HG02852 (cell line): ENCODE data around the gene ITPR2.
"Not testable (repeated sequence)": the region's sequence is repeated elsewhere in the genome, so short reads cannot be mapped to it uniquely, and the experiment has no call there.

Source experiments
- ATAC-seq: cut with Tn5 transposase; IDR thresholded peaks from one replicate; pipeline ENCODE4 v1.9.1; 2021; ENCODE audit warnings: mild to moderate bottlenecking, moderate library complexity; ENCODE audit not compliant: unreplicated experiment

ITPR2 gene

DNA sequence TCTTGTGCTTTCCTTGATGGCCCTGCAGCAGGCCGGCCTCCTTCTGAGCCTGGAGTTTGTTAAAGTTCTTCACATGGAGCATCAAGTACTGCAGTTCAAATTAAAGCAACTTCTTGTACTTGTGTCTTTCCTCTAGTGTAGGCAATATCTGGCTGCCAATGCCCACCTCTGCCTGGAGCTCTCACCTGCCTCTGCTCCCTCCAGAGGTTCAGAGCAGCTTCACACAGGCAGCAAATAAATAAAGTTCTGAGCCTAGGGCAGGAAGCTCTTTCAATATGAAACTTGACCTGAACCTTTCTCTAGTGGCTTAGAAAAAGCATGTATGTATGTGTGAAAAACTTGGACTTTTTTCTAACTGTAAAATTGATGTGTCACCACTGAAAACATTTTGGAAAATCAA is 65.9 kb downstream of the ITPR2 start:
- no peak for ATAC-seq

DNA sequence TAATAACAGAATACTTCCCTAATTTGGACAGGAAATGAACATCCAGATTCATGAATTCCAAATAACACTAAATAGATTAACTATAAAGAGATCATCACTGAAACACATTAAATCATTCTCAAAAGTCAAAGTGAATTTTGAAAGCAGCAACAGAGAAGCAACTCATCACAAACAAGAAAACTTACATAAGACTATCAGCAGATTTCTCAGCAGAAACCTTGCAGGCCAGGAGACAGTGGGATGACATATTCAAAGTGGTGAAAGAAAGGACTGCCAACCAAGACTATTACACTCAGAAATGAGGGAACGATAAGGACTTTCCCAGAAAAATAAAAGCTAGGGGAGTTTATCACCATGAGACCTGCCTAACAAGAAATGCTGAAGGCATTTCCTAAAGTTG is 70.8 kb downstream of the ITPR2 start:
- ATAC-seq: no peak

DNA sequence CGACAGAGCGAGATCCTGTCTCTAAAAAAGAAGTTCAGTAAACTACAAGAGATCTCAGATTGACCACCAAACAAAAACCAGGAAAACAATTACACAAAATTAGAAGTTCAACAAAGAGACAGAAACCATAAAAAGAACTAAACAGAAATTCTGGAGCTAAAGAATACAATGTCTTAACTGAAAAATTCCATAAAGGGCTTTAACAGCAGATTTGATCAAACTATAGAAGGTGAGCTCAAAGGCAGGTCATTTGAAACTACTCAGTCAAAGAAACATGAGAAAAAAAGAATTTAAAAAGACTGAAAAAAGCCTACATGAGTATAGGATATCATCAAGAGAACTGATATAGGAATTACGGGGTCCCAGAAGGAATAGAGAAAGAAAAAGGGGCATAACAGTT is 71.2 kb downstream of the ITPR2 start:
- no peak for ATAC-seq

DNA sequence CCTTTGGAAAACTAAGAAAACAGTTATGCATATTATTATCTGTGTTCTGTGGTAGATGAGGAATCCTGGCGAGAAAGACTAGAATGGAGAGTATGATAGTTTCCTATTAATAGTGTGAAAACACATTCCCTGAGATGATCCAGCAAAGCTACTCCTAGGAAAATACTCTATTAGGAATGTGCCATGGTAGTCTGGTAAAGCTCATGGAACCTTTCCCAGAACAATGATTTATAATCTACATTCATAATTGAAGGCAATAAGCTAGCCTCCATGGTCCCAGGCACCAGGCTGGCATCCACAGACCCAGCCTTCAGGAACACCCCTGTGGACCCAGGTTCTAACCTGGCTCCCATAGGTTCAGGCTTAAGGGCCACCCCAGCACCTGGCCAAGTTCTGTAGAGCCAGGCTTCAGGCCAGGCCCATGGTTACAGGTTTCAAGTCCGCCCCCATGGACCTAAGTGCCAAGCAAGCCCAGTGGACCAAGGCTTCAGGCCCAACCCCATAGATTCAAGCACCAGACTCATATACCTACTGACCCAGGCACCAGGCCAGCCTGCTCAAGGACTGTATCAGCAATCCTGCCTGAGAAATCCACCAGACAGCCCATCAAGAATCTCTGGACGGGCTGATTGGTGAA is 72.2 kb downstream of the ITPR2 start:
- no peak for ATAC-seq

DNA sequence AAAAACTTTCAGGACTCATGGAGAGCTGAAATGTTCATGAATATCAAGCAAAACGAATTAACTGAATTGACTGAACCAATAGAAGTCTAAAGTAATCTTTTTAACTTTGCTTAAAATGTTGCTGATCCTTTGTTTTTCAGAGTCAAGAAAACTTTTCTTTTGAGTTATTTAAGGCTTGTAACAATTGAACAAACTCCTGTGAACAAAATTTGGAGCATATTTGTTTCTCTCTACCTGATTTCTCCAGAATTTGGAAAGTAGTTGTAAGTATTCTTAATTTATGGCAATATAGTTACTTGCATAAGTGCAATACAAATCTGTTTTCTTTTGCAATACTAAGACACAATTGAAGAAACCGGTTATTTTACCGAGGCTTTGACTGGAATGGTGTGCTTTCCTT is 77.6 kb downstream of the ITPR2 start:
- not testable (repeated sequence) for ATAC-seq

DNA sequence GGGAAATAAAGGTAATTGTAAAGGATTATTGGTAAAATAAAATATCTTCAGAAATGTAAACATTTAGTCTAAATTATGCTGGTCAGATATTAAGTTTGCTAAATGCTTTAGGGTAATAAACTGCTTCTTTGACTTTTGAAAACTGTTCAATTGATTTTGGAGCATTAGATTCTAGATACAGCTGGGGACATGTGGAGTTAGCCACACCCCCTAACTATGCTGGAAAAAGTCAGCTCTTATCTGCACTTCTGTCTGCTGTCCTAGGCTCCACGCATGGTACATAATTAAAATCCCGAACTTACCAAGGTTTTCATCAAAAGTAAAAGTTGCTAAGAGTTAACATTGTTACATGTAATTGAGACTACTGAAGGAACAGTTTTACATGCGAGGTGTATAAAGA is 78.8 kb downstream of the ITPR2 start:
- no peak for ATAC-seq

DNA sequence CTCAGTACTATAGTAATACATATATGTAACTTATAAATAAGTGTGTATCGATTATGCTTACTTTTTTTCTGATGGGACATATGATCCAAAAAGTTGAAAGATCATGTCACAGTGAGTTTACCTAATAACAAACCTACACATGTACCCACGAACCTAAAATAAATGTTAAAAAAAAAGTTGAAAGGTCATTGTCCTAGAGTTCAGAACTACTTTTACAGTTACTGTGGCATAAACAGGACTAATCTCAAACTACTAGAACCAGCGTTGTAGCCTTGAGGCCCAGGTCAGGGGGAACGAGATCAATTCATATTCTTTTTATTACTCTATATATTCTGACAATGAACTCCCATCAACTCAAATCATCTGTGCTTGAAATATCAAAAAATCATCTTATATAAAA is 81.8 kb downstream of the ITPR2 start:
- no peak for ATAC-seq

DNA sequence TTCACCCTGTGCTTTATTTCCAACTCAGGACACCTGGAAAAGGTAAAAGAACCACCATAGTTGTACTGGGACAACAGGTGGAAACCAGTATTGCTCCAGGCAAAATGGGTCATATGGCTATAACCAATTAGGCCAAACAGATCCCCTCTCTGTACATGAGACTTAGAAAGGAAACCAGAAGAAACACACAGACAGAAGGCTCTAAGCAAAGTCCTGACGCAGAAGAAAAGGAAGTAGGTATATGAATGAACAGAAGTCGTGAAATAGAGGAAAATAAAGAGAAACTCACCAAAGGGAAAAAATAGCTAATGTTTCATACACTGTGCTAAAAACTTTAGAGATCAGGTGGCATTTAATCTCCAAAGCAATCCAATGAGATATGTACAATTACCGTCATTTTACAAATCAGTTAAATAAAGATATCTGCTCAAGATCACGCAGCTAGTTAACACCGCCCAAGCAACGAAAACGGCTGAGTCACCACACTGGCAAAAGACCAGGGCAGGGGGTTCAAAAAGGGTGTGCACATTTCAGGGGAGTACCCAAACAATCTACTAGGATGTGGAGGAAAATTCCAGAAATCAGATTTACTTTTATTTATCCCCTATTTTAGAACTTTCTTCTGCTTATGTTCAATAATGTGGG is 82.3 kb downstream of the ITPR2 start:
- peak; percentile 38 for ATAC-seq

DNA sequence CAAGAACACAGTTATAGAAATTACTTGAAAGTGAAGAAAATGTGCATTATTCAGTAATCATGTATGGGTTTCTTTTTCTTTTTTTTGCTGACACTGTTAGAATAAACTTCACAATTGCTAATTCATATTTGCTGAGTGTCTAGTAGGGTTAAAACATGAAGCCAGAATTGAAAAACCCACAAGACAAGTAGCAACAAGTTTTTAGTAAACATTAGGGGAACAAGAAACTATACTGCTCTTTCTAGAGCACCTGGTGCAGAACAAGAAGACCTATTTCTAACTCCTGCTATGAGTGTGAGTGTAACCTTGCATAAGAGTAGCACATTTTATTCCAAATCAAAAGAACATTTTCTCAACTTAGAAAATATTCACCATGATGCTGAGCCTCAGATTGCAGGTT is 83.2 kb downstream of the ITPR2 start:
- ATAC-seq: peak; percentile 86

DNA sequence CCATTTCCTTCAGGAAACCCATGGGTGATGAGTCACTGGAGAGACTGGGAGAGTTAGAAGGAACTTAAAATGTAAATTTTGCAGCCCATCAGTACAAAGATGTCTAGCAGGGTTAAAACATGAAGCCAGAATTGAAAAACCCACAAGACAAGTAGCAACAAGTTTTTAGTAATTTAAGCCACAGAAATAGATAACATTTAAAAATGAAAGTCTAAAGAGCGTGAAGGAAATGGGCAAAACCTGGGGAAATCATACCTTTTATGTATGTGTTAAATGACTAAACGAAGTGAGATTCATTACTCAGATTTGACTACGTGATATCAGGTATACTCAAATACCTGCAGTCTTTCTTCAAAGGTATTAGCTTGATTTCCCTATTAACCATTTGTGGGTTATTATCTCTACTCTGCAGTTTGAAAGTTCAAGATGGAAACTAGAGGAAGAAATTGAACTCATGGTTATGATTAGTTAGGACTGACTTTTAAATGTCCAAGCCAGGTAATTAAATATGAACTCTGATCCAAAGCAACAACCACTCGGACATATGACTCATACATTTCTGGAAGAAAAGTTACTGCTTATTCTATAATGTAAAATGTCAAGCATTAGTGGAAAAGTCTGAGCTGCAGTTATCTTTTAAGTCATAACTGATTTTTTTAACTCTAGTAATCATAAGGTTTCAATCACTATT is 84.1 kb downstream of the ITPR2 start:
- peak; percentile 49 for ATAC-seq

DNA sequence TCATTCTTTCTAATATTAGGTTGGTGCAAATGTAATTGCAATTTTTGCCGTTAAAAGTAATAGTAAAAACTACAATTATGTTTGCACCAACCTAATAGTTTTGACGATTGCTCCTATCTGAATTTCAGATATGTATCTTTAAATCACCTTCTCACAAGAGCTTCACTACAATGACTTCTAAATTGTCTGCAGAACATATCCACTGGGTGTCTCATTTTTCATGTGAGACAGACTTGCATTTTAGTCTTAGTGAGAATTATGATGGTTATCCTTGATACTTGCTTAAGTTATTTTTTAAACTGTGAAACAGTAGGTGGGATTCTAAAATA is 84.6 kb downstream of the ITPR2 start:
- peak; percentile 15 for ATAC-seq

DNA sequence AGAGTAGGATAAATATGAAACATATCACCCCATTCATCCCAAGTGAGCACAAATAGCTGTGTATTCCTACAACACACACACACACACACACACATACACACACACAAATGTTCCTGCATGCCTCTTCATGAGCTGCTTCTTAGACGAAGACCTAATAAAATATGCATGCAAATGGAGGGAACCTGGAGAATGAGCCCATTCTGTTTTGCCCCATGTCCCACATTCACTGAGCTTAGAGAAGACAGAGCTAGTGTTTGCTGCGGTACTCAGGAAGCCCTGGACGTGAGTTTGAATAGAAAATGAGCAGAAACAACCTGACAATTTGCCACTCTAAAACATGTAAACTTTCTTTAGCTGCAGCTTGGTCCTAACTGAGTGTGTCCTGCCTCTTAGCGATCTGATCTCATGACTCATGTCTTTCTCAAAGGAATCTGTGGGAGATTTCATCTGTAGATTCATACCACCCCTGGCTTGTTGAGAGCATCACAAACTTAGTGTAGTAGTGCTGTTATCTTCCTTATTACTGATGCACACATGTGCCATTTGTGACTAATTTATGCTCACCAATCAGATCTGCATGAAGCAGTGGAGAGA is 86.8 kb downstream of the ITPR2 start:
- ATAC-seq: no peak

DNA sequence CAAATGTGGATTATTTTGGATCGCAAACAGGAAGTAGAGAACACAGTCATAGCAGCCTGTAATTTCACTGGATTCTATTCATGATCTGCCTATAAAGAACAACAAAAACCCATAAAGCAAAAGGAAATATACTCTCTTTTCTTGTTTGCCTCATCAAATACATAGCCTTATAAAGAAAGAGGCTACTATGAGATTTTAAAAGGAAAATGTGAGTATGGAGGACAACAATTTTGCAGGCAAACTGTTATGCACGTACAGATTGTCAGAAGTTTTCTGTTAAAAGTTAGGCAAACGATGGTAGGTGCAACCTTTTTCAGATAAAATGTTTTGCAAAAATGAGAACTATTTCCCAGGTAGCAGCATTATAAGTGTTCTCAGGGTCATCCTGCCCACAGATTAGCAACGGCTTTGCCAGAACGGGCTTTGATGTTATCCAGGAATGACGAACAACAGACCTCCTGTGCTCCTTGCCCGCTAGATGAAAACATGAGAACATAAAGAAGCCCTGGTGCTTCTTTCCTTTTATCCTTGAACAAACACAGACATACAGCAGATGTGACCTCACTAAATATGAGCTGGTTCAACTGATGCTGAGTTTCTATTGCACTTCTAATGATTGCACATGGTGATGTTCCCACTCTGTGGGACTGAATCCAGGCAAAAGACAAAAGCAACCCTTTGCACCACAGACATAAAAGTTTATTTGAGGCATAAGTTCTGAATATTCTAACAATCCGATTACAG is 88.1 kb downstream of the ITPR2 start:
- ATAC-seq: no peak

DNA sequence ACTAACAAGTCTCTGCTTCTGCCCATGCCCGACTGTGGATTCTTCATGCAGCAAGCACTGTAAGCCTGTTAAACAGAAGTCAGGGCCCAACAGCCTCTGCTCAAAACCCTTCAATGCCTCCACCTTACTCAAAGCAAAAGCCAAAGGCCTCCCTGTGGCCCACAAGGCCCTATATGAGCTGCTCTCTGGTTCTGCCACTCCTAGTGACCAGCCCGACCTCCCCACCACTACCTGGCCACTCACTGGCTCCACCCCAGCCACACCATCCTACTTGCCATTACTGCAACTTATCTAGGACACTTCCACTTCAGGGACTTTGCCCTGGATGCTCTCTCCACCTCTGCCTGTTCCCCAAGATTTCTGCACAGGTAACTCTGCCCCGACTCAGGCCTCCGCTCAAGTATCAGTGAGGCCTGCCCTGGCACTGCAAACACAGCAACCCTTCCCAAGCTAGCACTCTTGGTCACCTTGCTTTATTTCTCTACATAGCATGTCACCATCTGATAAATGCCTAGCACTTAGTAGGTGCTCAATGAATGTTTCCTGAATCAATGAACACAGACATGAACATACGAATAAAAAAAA is 88.9 kb downstream of the ITPR2 start:
- no peak for ATAC-seq

DNA sequence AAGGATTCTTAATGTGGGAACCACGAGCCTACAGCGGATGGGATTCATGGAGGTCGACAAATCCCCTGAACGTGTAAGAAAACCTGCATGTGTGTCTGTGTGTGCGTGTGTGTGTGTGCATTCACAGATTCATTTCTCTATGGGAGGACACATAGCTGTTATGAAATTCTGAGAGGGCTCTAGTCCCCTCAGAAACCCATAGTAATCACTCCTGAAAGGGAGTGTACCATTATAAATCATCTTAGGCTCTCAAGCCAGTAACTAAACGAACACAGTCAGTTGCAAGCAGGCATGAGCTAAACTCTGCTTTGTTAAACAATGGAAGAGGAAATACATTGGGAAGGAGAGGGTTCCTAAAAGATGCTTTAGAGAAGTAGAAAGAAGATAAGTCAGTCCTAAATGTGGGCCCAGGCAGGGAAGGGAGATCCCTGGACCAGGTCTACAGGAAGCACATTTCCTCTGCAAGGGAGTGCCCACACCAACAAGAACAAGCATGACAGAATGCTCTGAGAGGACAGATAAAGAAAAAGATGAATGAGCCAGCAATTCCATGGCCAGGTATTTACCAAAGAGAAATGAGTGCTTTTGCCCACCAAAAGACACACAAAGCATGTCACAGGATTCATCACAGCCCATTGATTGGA is 91.3 kb downstream of the ITPR2 start:
- ATAC-seq: no peak

DNA sequence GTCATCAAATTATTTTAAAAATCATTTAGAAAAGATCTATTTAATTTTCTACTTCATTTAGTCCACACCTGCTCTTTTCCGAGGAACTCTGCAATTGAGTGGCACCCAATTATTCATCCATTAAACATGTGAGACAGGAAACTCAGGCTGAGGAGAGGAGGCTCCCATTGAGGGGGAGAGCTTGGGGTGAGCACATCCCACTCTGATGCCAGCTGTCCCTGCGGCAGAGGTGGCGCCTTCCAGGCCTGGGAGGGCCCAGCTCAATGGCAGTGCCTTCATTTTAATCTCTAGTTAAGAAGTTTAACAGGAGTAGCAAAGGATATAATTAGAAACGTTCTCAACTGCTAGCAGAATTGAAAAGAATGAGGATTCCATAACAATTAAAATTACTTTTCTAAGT is 92.0 kb downstream of the ITPR2 start:
- no peak for ATAC-seq

DNA sequence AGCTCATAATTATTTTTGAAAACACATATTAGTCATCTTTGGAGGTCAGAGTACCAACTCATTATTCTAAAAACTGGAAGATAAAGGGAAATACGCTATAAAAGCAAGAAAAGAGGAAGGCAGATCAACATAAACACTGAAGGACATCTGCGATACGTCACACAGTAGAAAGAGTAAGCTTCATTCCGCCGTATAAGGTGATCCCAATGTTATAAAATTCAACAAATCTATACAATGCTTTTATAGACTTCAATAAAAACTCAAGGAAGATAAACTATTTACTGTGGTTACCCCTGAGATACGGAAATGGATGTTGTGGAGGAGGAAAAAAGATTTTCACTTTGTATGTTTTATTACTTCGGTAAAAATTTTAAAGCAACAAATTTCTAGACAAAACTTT is 92.6 kb downstream of the ITPR2 start:
- no peak for ATAC-seq

DNA sequence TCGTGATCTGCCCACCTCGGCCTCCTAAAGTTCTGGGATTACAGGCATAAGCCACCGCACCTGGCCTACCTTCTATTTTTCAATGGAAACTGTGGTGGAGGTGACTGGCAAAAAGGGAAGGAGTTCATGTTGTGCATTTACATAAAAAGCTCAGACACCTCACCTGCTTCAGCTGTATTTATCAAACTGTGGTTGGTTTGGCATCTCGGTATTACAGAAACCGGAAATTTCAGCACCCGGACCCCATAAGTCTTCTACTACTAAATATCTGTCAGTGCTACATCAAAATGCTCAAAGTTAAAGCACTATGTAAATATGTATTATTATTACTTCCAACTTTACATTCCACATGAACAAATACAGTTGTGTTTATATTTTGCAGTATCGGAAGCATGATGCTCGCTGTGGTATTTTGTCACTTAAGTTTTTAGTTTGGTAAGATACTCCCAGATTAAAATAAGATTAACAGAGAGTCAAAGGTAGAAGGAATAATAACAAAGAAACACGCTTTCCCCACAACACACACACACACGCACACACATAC is 95.4 kb downstream of the ITPR2 start:
- ATAC-seq: no peak

DNA sequence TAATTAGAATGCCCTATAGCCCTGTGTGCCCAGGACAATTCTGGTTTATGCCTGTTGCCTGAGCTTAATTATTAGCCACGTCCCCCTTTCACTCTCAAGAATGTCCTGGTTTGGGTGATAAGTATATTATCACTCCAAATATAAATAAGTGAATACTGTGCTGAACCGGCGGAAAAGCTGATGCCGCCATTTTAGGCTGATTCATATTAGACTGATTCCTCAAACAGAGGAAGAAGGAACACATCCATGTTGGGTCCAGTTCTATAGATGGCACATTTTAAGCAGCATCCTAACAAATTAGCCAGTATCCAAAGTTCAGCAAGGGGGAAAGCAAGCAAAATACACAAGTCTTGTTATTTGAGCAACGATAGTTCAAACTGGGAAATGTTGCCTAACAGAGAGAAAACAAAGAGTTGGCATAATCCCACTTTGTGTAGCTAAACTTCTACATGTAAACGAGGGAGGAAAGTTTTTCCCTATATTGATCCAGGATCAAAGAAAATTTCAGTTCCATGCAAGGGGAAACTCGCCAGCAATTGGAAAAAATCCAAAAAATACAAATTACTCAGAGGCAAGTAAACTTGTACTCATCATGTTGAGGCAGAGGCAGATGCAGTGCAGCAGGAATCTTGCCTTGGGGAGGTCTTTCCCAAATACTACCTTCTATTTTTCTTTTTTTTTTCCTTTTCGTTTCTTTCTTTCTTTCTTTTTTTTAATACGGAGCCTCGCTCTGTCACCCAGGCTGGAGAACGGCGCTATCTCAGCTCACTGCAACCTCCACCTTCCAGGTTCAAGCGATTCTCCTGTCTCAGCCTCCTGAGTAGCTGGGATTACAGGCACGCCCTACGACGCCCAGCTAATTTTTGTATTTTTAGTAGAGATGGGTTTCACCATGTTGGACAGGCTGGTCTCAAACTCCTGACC is 96.2 kb downstream of the ITPR2 start:
- no peak for ATAC-seq
